MCF 10A (cell line): ENCODE results near the gene GNG2. TPM values are rescaled to one million over a fixed set of nuclear protein-coding genes. Genes with fewer than 3 reads are reported as not detected.

ENCODE experiments used
- BruUV-seq: library from RNA; stranded (reverse); fragments of 400-500 nt; replicated peaks from 2 replicates; lab custom pipeline; 2021; lab: Mats Ljungman, UMichigan
- CTCF ChIA-PET: fragments of 300-600 bp; sonication (Branson Sonifier 250); formaldehyde crosslinking; extraction: SDS; loops from one replicate; lab custom pipeline; 2021; ENCODE audit warnings: antibody characterized with exemption, inconsistent platforms; lab: Yijun Ruan, JAX
- POLR2A ChIA-PET: fragments of 300-600, 350-650 bp; sonication (Branson Sonifier 250); formaldehyde crosslinking; extraction: SDS; loops from one replicate; lab custom pipeline; 2020; ENCODE audit warnings: antibody characterized with exemption, inconsistent platforms; lab: Yijun Ruan, JAX
- DNase-seq: peaks from one replicate; pipeline ENCODE4 v3.0.0-alpha.2; 2018; ENCODE audit not compliant: unreplicated experiment
- H3K27ac Mint-ChIP-seq: one replicate; pipeline ENCODE4 v1.8.0; 2022; ENCODE audit warnings: mild to moderate bottlenecking, low read depth, mixed read lengths; ENCODE audit not compliant: unreplicated experiment
- H3K27me3 Mint-ChIP-seq: one replicate; pipeline ENCODE4 v1.8.0; 2022; ENCODE audit warnings: mixed read lengths; ENCODE audit not compliant: insufficient read depth, unreplicated experiment
- H3K36me3 Mint-ChIP-seq: one replicate; pipeline ENCODE4 v1.8.0; 2022; ENCODE audit warnings: mild to moderate bottlenecking, moderate library complexity, mixed read lengths; ENCODE audit not compliant: insufficient read depth, unreplicated experiment
- H3K4me1 Mint-ChIP-seq: one replicate; pipeline ENCODE4 v1.8.0; 2022; ENCODE audit warnings: mixed read lengths; ENCODE audit not compliant: insufficient read depth, unreplicated experiment
- H3K4me3 Mint-ChIP-seq: one replicate; pipeline ENCODE4 v1.8.0; 2022; ENCODE audit warnings: mild to moderate bottlenecking, moderate library complexity, mixed read lengths; ENCODE audit not compliant: unreplicated experiment
- H3K9me3 Mint-ChIP-seq: one replicate; pipeline ENCODE4 v1.8.0; 2022; ENCODE audit warnings: mixed read lengths; ENCODE audit not compliant: unreplicated experiment
- CTCF ChIP-seq: fragments of 200-600 bp; IDR thresholded peaks from one replicate; pipeline ENCODE4 v1.8.0; 2022; ENCODE audit warnings: antibody characterized with exemption, mild to moderate bottlenecking; ENCODE audit not compliant: unreplicated experiment
- intact Hi-C: fragments of 100-400 bp; cut with micrococcal nuclease; formaldehyde crosslinking; loops from 2 replicates; pipeline ENCODE4 v1.14.1; 2022
- total RNA-seq: library from RNA; stranded (reverse); gene quantifications from 2 replicates; pipeline ENCODE4 v1.2.3, GENCODE V29; 2022

GNG2 gene
- total RNA-seq, 1 experiment from 2014 or later: 0.28 TPM

GRCh38 chr14:51847489-51847796, 13.0 kb upstream of the GNG2 start:
- CTCF ChIA-PET: no interaction called here
- POLR2A ChIA-PET: no interaction called here
- Mint-ChIP-seq H3K27ac (no peak overlapping the region), H3K4me1 (peaks cover 9% of the 10 kb centered on the region), H3K36me3 (no peaks in the 10 kb centered on the region), H3K27me3 (no peaks in the 10 kb centered on the region), H3K9me3 (no peaks in the 10 kb centered on the region), H3K4me3 (no peak overlapping the region)
- DNase-seq: no peak
- no peak for TF ChIP-seq CTCF
- BruUV-seq: no TSS peak
- intact Hi-C loops: no loop called here

- Mint-ChIP-seq H3K36me3 (no peaks in the 10 kb centered on the region), H3K4me3 (no peak overlapping the region), H3K9me3 (no peaks in the 10 kb centered on the region), H3K27ac (no peak overlapping the region), H3K4me1 (peaks cover 9% of the 10 kb centered on the region), H3K27me3 (no peaks in the 10 kb centered on the region)
- CTCF ChIA-PET: interaction anchor here (0.6 kb wide), 1 partner anchor 1192 kb away, joined by 3 read pairs; no protein-coding TSS in a partner anchor
- POLR2A ChIA-PET: no interaction called here
- intact Hi-C loops: no loop called here
- DNase-seq: peak; percentile 39
- BruUV-seq: no TSS peak
- TF ChIP-seq CTCF: no peak
Observed at GRCh38 chr14:51848120-51848519, 12.3 kb upstream of the GNG2 start.

- Mint-ChIP-seq H3K9me3 (no peaks in the 10 kb centered on the region), H3K36me3 (no peaks in the 10 kb centered on the region), H3K4me1 (peaks cover 9% of the 10 kb centered on the region), H3K4me3 (no peak overlapping the region), H3K27me3 (no peaks in the 10 kb centered on the region), H3K27ac (no peak overlapping the region)
- DNase-seq: no peak
- no TSS peak for BruUV-seq
- no peak for TF ChIP-seq CTCF
- intact Hi-C loops: no loop called here
- CTCF ChIA-PET: no interaction called here
- POLR2A ChIA-PET: no interaction called here
Observed at GRCh38 chr14:51849097-51849496, 11.3 kb upstream of the GNG2 start.

GRCh38 chr14:51850651-51851050, 9.8 kb upstream of the GNG2 start:
- Mint-ChIP-seq H3K27ac (no peak overlapping the region), H3K4me3 (no peak overlapping the region), H3K4me1 (peaks cover 9% of the 10 kb centered on the region), H3K27me3 (no peaks in the 10 kb centered on the region), H3K36me3 (no peaks in the 10 kb centered on the region), H3K9me3 (no peaks in the 10 kb centered on the region)
- BruUV-seq: no TSS peak
- ChIA-PET POLR2A (no interaction called here), CTCF (no interaction called here)
- TF ChIP-seq CTCF: no peak
- no peak for DNase-seq
- intact Hi-C loops: no loop called here
